K562 (cell line): ENCODE data around the gene ZBTB16. TPM values are rescaled to one million over a fixed set of nuclear protein-coding genes. Genes with fewer than 3 reads are reported as not detected.

Experiments used
- ATAC-seq: fragments of 200-7000 bp; cut with Tn5 transposase; 3 replicates; pipeline ENCODE4 v1.9.1; 2020; ENCODE audit warnings: moderate library complexity
- BruUV-seq: library from RNA; stranded (reverse); fragments of 400-500 nt; replicated peaks from 2 replicates; lab custom pipeline; 2021; lab: Mats Ljungman, UMichigan
- CTCF ChIA-PET: fragments of 300-600 bp; formaldehyde crosslinking; extraction: SDS; loops from one replicate; lab custom pipeline; 2021; ENCODE audit warnings: low intra/inter-chr PET ratio; lab: Yijun Ruan, JAX
- POLR2A ChIA-PET: fragments of 300-600, 350-650 bp; sonication (Branson Sonifier 250); formaldehyde crosslinking; extraction: SDS; loops from one replicate; lab custom pipeline; 2021; ENCODE audit warnings: antibody characterized with exemption, inconsistent platforms; lab: Yijun Ruan, JAX
- DNase-seq, 4 experiments: peaks; one replicate each; pipeline versions ENCODE4 v3.0.0 to v3.0.0-alpha.2; 2011 to 2018; ENCODE audit warnings: low spot score in 3 of 4, mixed read lengths in 3 of 4; ENCODE audit errors: extremely low read depth in 1 of 4
- FAIRE-seq: peaks from 2 replicates; lab custom pipeline; 2011; peaks lifted over from hg19 to GRCh38; lab: Jason Lieb, UNC
- H2AFZ ChIP-seq: 2 replicates; pipeline ENCODE4 v1.6.0; 2011; ENCODE audit warnings: low read depth, low read length, control low read depth, inconsistent platforms
- H3K27ac ChIP-seq: fragments of 200-600 bp; 3 replicates; pipeline ENCODE4 v1.8.0; 2011; ENCODE audit warnings: low read depth, mild to moderate bottlenecking, control low read depth, inconsistent platforms, low read length, moderate library complexity, mixed read lengths; ENCODE audit errors: extremely low read depth
- H3K27me3 ChIP-seq, 2 experiments: fragments of 300-600 bp in 1 of 2; 2 replicates in 1 of 2; 3 replicates in 1 of 2; pipeline versions ENCODE4 v1.6.0 to v1.8.0; 2011; ENCODE audit warnings: inconsistent platforms in 2 of 2, low read length in 2 of 2, mild to moderate bottlenecking in 1 of 2, mixed read lengths in 1 of 2, moderate library complexity in 1 of 2; ENCODE audit not compliant: control insufficient read depth in 2 of 2, insufficient read depth in 2 of 2
- H3K36me3 ChIP-seq: fragments of 300-600 bp; 3 replicates; pipeline ENCODE4 v1.8.0; 2011; ENCODE audit warnings: mild to moderate bottlenecking, low read length, inconsistent platforms; ENCODE audit not compliant: control insufficient read depth, insufficient read depth
- H3K4me1 ChIP-seq, 2 experiments: fragments of 200-600 bp in 1 of 2; replicated peaks in 1 of 2; 2 replicates in 1 of 2; 3 replicates in 1 of 2; pipeline versions ENCODE4 v1.5.1 to v1.8.0; 2011; ENCODE audit warnings: inconsistent platforms in 2 of 2, low read length in 2 of 2, mild to moderate bottlenecking in 1 of 2, mixed read lengths in 1 of 2, moderate library complexity in 1 of 2; ENCODE audit not compliant: control insufficient read depth in 2 of 2, insufficient read depth in 2 of 2
- H3K4me2 ChIP-seq: 2 replicates; pipeline ENCODE4 v1.6.1; 2011; ENCODE audit warnings: low read length, control low read depth, inconsistent platforms, mixed read lengths; ENCODE audit not compliant: insufficient read depth
- H3K4me3 ChIP-seq: fragments of 200-600 bp; sonication (generic), shearing (Covaris generic); 2 replicates; pipeline ENCODE4 v1.5.1; 2016; ENCODE audit warnings: control low read depth, inconsistent platforms
- H3K79me2 ChIP-seq: fragments of 200-600 bp; 3 replicates; pipeline ENCODE4 v1.8.0; 2011; ENCODE audit warnings: low read length, inconsistent platforms; ENCODE audit not compliant: control insufficient read depth, insufficient read depth
- H3K9ac ChIP-seq, 2 experiments: 2 replicates each; pipeline versions ENCODE4 v1.6.0 to v1.6.1; 2011; ENCODE audit warnings: low read depth in 2 of 2, low read length in 2 of 2, control low read depth in 1 of 2, inconsistent platforms in 1 of 2, mild to moderate bottlenecking in 1 of 2, mixed read lengths in 1 of 2; ENCODE audit not compliant: insufficient read depth in 1 of 2
- H3K9me1 ChIP-seq: one replicate; pipeline ENCODE4 v1.6.0; 2011; ENCODE audit warnings: inconsistent platforms, mild to moderate bottlenecking, low read length, moderate library complexity; ENCODE audit not compliant: control insufficient read depth, insufficient read depth
- H3K9me3 ChIP-seq: replicated peaks from 2 replicates; pipeline ENCODE4 v1.5.1; 2011; ENCODE audit warnings: low read depth, low read length, inconsistent platforms; ENCODE audit not compliant: control insufficient read depth, insufficient read depth
- H4K20me1 ChIP-seq: replicated peaks from 2 replicates; pipeline ENCODE4 v1.6.1; 2011; ENCODE audit warnings: low read length, inconsistent platforms, mixed read lengths; ENCODE audit not compliant: control insufficient read depth, insufficient read depth
- AFF4 ChIP-seq: sonication (generic); formaldehyde crosslinking; IDR thresholded peaks from 2 replicates; pipeline ENCODE4 v1.8.0; 2023; ENCODE audit warnings: mild to moderate bottlenecking, missing genetic modification reagents
- CEBPB ChIP-seq: fragments of 450-650 bp; IDR thresholded peaks from 2 replicates; pipeline ENCODE4 v1.6.1; 2016; ENCODE audit warnings: missing genetic modification characterization, missing compliant biosample characterization
- CEBPG ChIP-seq, 3 experiments: fragments of 200-800 bp in 1 of 3; sonication (Bioruptor generic) in 1 of 3; sonication (generic) in 1 of 3; formaldehyde crosslinking in 1 of 3; IDR thresholded peaks in 2 of 3; conservative IDR thresholded peaks in 1 of 3; 2 replicates each; pipeline versions ENCODE4 v1.6.1 to v1.8.0; 2016 to 2022; ENCODE audit warnings: missing compliant biosample characterization in 2 of 3, missing genetic modification characterization in 2 of 3, mild to moderate bottlenecking in 1 of 3, missing genetic modification reagents in 1 of 3
- FOSL1 ChIP-seq: fragments of 200-800 bp; sonication (Bioruptor generic); conservative IDR thresholded peaks from 2 replicates; pipeline ENCODE4 v1.6.1; 2016; ENCODE audit warnings: missing genetic modification characterization, missing compliant biosample characterization
- NKRF ChIP-seq: fragments of 450-650 bp; IDR thresholded peaks from 2 replicates; pipeline ENCODE4 v1.6.1; 2016; ENCODE audit warnings: borderline replicate concordance
- NR2C2 ChIP-seq, 2 experiments: fragments of 200-800 bp in 1 of 2; sonication (Bioruptor generic) in 1 of 2; sonication (generic) in 1 of 2; formaldehyde crosslinking in 1 of 2; IDR thresholded peaks; 2 replicates each; pipeline versions ENCODE4 v1.6.1 to v1.8.0; 2016 to 2022; ENCODE audit warnings: mild to moderate bottlenecking in 1 of 2, missing compliant biosample characterization in 1 of 2, missing genetic modification characterization in 1 of 2, missing genetic modification reagents in 1 of 2
- TRIM25 ChIP-seq: fragments of 450-650 bp; IDR thresholded peaks from 2 replicates; pipeline ENCODE4 v1.7.0; 2016; ENCODE audit warnings: borderline replicate concordance
- WGBS: fragments of 100-300 bp; shearing (Covaris generic); methylation state at CpG from one replicate; pipeline ENCODE4 v1.1.6; 2016; ENCODE audit warnings: low coverage, mixed read lengths; ENCODE audit not compliant: insufficient coverage; ENCODE audit errors: missing lambda C conversion rate; 5-methylcytosine and 5-hydroxymethylcytosine counted together
- in situ Hi-C: fragments of 300-500 bp; cut with MboI; formaldehyde crosslinking; loops from 4 replicates; pipeline ENCODE4 v1.15.0; 2018; ENCODE audit warnings: inconsistent platforms, mixed read lengths
- intact Hi-C: fragments of 100-400 bp; cut with micrococcal nuclease; formaldehyde crosslinking; loops from 2 replicates; pipeline ENCODE4 v1.14.2; 2022
- polyA plus RNA-seq, 8 experiments: library from polyadenylated mRNA; depleted of rRNA in 4 of 8; stranded (reverse) in 5 of 8; unstranded in 3 of 8; fragments of >200 nt; fragmentation: Nextera tagmentation in 2 of 8; fragmentation: Illumina TruSeq in 1 of 8; extraction: Ambion mirVana in 2 of 8; extraction: Trizol in 1 of 8; gene quantifications; 2 replicates each; pipeline versions ENCODE4 v1.2.1 to v1.2.3, GENCODE V29; 2011 to 2014; ENCODE audit warnings: inconsistent platforms in 1 of 8, missing spikeins in 1 of 8
- total RNA-seq, 7 experiments: library from RNA; depleted of rRNA in 6 of 7; stranded (reverse); fragments of >200 nt in 6 of 7; fragmentation: Illumina TruSeq in 2 of 7; extraction: Trizol in 2 of 7; gene quantifications; 2 replicates each; pipeline versions ENCODE4 v1.2.1 to v1.2.3, GENCODE V29; 2011 to 2021; ENCODE audit warnings: low replicate concordance in 1 of 7

ZBTB16 gene
- total and polyA plus RNA-seq, 9 of the 15 experiments (the other 6 are each of a cell fraction or from before 2014, with no cell fraction given), result 0.06 to 0.40 (median 0.24) TPM; not detected in 4

GRCh38 chr11:114296605-114297372 lies 237.3 kb downstream of the ZBTB16 start:
- Histone ChIP-seq H3K27ac (peak overlapping the region; percentile 86), H3K36me3 (no peaks in the 10 kb centered on the region), H3K4me2 (peak overlapping the region; percentile 59), H4K20me1 (no peaks in the 10 kb centered on the region), H2AFZ (peak overlapping the region; percentile 77), H3K4me3 (peak overlapping the region; percentile 4; the same call in 1 of the 2 replicates), H3K9me3 (no peaks in the 10 kb centered on the region), H3K27me3 (no peaks in the 10 kb centered on the region), H3K79me2 (peaks cover 2% of the 10 kb centered on the region; the same call in 1 of the 3 replicates), H3K9me1 (no peaks in the 10 kb centered on the region), H3K9ac (peak overlapping the region in 1 of 2 experiments; percentile 55; a peak in 2 of 4 replicates), H3K4me1 (peaks cover 9 to 49% of the 10 kb centered on the region in 2 experiments)
- CTCF ChIA-PET, result interaction anchor here (0.7 kb wide), 1 partner anchor 138 kb away, joined by 4 read pairs; no protein-coding TSS in a partner anchor
- FAIRE-seq (no peak), DNase-seq (no peak), ATAC-seq (peak; percentile 6)
- WGBS, result 38% methylated on average over 7 of the region's 7 CpGs
- intact Hi-C loops (loop anchor here (5.0 kb wide), 1 partner anchor 141 kb away; the partner anchor contains the start of gene REXO2), in situ Hi-C loops (no loop called here)
- TSS peak; percentile 35 for BruUV-seq
- POLR2A ChIA-PET, result interaction anchor here (1.7 kb wide), 1 partner anchor 8 kb away, joined by 4 read pairs; no protein-coding TSS in a partner anchor
- no peak for TF ChIP-seq NR2C2 (CRISPR knock-in tag; IDR thresholded peaks at IDR 0.05)
- no peak for TF ChIP-seq NR2C2 (tag; IDR thresholded peaks at IDR 0.05)
- TF ChIP-seq TRIM25, result no peak
- 0 out of 2 replicates have a peak, but pooled peaks have one; percentile 34 for TF ChIP-seq AFF4 (CRISPR knock-in tag)
- no peak for TF ChIP-seq FOSL1 (tag)
- peak; percentile 68 for TF ChIP-seq CEBPB (tag)
- no peak for TF ChIP-seq CEBPG (CRISPR knock-in tag; IDR thresholded peaks at IDR 0.05)
- TF ChIP-seq CEBPG (tag; conservative IDR thresholded peaks at IDR 0.05 in 1 of 2, IDR thresholded peaks at IDR 0.05 in 1 of 2), result peak in 1 of 2 experiments; percentile 89; a peak in 3 of 4 replicates
- TF ChIP-seq NKRF, result no peak
